Adrenal gland (tissue), 5 donors: ENCODE results near the gene BACE2.

Experiments
- CTCF ChIP-seq, 6 experiments: fragments of 450-650 bp in 4 of 6; fragments of 200-600 bp in 2 of 6; sonication (generic) in 1 of 6; IDR thresholded peaks; 1 replicate in 5 of 6; 2 replicates in 1 of 6; pipeline versions ENCODE4 v1.5.1 to v1.8.0; 2016 to 2021; ENCODE audit warnings: antibody characterized with exemption in 6 of 6, mild to moderate bottlenecking in 2 of 6, moderate library complexity in 1 of 6
- POLR2A ChIP-seq, 2 donors: fragments of 450-650 bp; IDR thresholded peaks; one replicate each; pipeline ENCODE4 v1.6.1; 2017; ENCODE audit warnings: antibody characterized with exemption in 2 of 2, mild to moderate bottlenecking in 2 of 2, moderate library complexity in 1 of 2
- donor health status: DM: no; HTN: no; CAD: no.

- TF ChIP-seq CTCF (IDR thresholded peaks at IDR 0.05) (no peak), POLR2A (IDR thresholded peaks at IDR 0.05) (no peak)
These were observed 86.2 kb downstream of the BACE2 start for GRCh38 chr21:41254090-41254700.
